Aorta (tissue), 5 donors: ENCODE measurements around the gene SEC22C. TPM values are rescaled to one million over a fixed set of nuclear protein-coding genes. Genes with fewer than 3 reads are reported as not detected.
A peak's percentile ranks its signal among the peaks of the same experiment; 100 is the strongest.
"Not testable (repeated sequence)": the region's sequence is repeated elsewhere in the genome, so short reads cannot be mapped to it uniquely, and the experiment has no call there.

Experiments
- ATAC-seq: fragments of 200-7000 bp; cut with Tn5 transposase; one replicate; pipeline ENCODE4 v1.9.1; 2022; ENCODE audit warnings: moderate library complexity; ENCODE audit not compliant: low FRiP score
- DNase-seq, 2 donors: peaks; one replicate each; pipeline ENCODE4 v3.0.0-alpha.2; 2020
- H3K27ac ChIP-seq, 2 donors: one replicate each; pipeline ENCODE4 v1.5.1; 2013; ENCODE audit warnings: low read length in 2 of 2, mild to moderate bottlenecking in 2 of 2, moderate library complexity in 2 of 2, control low read depth in 1 of 2, inconsistent platforms in 1 of 2, low read depth in 1 of 2
- H3K27me3 ChIP-seq, 2 donors: one replicate each; pipeline ENCODE4 v1.6.1; 2013; ENCODE audit warnings: control low read depth in 1 of 2, low read length in 1 of 2, mild to moderate bottlenecking in 1 of 2, moderate library complexity in 1 of 2; ENCODE audit not compliant: insufficient read depth in 2 of 2, control insufficient read depth in 1 of 2
- H3K36me3 ChIP-seq, 2 donors: one replicate each; pipeline ENCODE4 v1.6.1; 2013; ENCODE audit warnings: control low read depth in 1 of 2, low read length in 1 of 2, mild to moderate bottlenecking in 1 of 2; ENCODE audit not compliant: insufficient read depth in 2 of 2, control insufficient read depth in 1 of 2
- H3K4me1 ChIP-seq, 2 donors: one replicate each; pipeline ENCODE4 v1.6.1; 2013; ENCODE audit warnings: low read length in 2 of 2, control low read depth in 1 of 2, mild to moderate bottlenecking in 1 of 2, moderate library complexity in 1 of 2; ENCODE audit not compliant: insufficient read depth in 2 of 2, control insufficient read depth in 1 of 2
- H3K4me3 ChIP-seq, 2 donors: one replicate each; pipeline ENCODE4 v1.5.1; 2013; ENCODE audit warnings: low read length in 2 of 2, control low read depth in 1 of 2, mild to moderate bottlenecking in 1 of 2
- H3K9me3 ChIP-seq: one replicate; pipeline ENCODE4 v1.6.1; 2013; ENCODE audit warnings: mild to moderate bottlenecking, low read length; ENCODE audit not compliant: control insufficient read depth
- WGBS, 2 donors: extraction: QIAGEN DNeasy Blood & Tissue Kit; methylation state at CpG; one replicate each; pipeline ENCODE4 v1.1.7; 2013; 5-methylcytosine and 5-hydroxymethylcytosine counted together
- intact Hi-C, 2 donors: fragments of 100-400 bp; cut with DNase I; formaldehyde crosslinking; loops; one replicate each; pipeline versions ENCODE4 v1.14.2 to v1.15.0; 2022
- polyA plus RNA-seq, 2 donors: library from polyadenylated mRNA; stranded (reverse); fragments of 200-250 nt; gene quantifications; one replicate each; pipeline ENCODE4 v1.2.3, GENCODE V29; 2013
- total RNA-seq, 2 donors: library from RNA; stranded (reverse); fragmentation: NEBNext Ultra II Directional; extraction: Animal tissue kit (Norgen Biotek cat#: 25700); gene quantifications; one replicate each; pipeline ENCODE4 v1.2.1, GENCODE V29; 2021
- donor health status: healthy with polysubstance abuse.
- donor health status: Bipolar disorder and iron deficiency.
- donor health status: DM: no; HTN: no; CAD: no.
- donor health status: DM: no; HTN: no; CAD: no.
- donor health status: DM: yes; HTN: yes; CAD: no.

Gene SEC22C
- total and polyA plus RNA-seq, 4 donors: 43.6 to 58.6 (median 50.5) TPM

- H3K27ac ChIP-seq: no peak overlapping the region
- no peak overlapping the region for H3K4me3 ChIP-seq
- 93 to 94% methylated on average over 20 of the region's 20 CpGs for WGBS, 2 donors
- H3K27me3 ChIP-seq: no peaks in the 10 kb centered on the region
- DNase-seq: no peak
- intact Hi-C loops: loop anchor here in 1 of 2 donors (10.0 kb wide), 1 partner anchor 155 kb away; no protein-coding TSS in a partner anchor
- H3K4me1 ChIP-seq: no peaks in the 10 kb centered on the region
- peaks cover under 1 to 2% of the 10 kb centered on the region in 2 donors for H3K36me3 ChIP-seq
- H3K9me3 ChIP-seq: no peaks in the 10 kb centered on the region
- no peak for ATAC-seq
Measured at GRCh38 chr3:42589382-42590109, 7.8 kb upstream of the SEC22C start.

GRCh38 chr3:42588625-42589024 is 6.9 kb upstream of the SEC22C start:
- Histone ChIP-seq H3K27ac (no peak overlapping the region), H3K4me3 (no peak overlapping the region), H3K36me3 (no peaks in the 10 kb centered on the region), H3K27me3 (no peaks in the 10 kb centered on the region), H3K4me1 (no peaks in the 10 kb centered on the region), H3K9me3 (no peaks in the 10 kb centered on the region)
- 82 to 96% methylated on average over 5 of the region's 5 CpGs for WGBS, 2 donors
- ATAC-seq: no peak
- DNase-seq: no peak
- intact Hi-C loops: loop anchor here in 1 of 2 donors (10.0 kb wide), 1 partner anchor 156 kb away; no protein-coding TSS in a partner anchor

GRCh38 chr3:42582474-42583070 is 805 bp upstream of the SEC22C start:
- intact Hi-C loops: loop anchor here in 1 of 2 donors (10.0 kb wide), 1 partner anchor 162 kb away; no protein-coding TSS in a partner anchor
- Histone ChIP-seq H3K4me1 (peaks cover 0 to 2% of the 10 kb centered on the region in 2 donors), H3K9me3 (no peaks in the 10 kb centered on the region), H3K36me3 (no peaks in the 10 kb centered on the region), H3K27me3 (no peaks in the 10 kb centered on the region), H3K4me3 (peak overlapping the region; percentile 68 to 84), H3K27ac (peak overlapping the region in 1 of 2 donors; percentile 77)
- 0 to 1% methylated on average over 3 of the region's 3 CpGs for WGBS, 2 donors
- ATAC-seq (no peak), DNase-seq (no peak)

- intact Hi-C loops: loop anchor here in 1 of 2 donors (10.0 kb wide), 1 partner anchor 163 kb away; no protein-coding TSS in a partner anchor
Measured at GRCh38 chr3:42581400-42581708, 413 bp downstream of the SEC22C start.

GRCh38 chr3:42579346-42579745 is 2.4 kb downstream of the SEC22C start:
- H3K36me3 ChIP-seq, H3K4me1 ChIP-seq, H3K27ac ChIP-seq, ATAC-seq, intact Hi-C loops, H3K9me3 ChIP-seq, DNase-seq, H3K4me3 ChIP-seq, H3K27me3 ChIP-seq: not testable (repeated sequence)
- 97 to 98% methylated on average over 4 of the region's 4 CpGs for WGBS, 2 donors

More at GRCh38 chr3:42581400-42581708, 413 bp downstream of the SEC22C start:
- DNase-seq (no peak), ATAC-seq (no peak)
- H3K4me1 ChIP-seq: peaks cover 0 to 2% of the 10 kb centered on the region in 2 donors
- 0% methylated on average over 11 of the region's 11 CpGs for WGBS, 2 donors
- no peaks in the 10 kb centered on the region for H3K9me3 ChIP-seq
- H3K4me3 ChIP-seq: peak overlapping the region; percentile 43 to 68
- H3K27ac ChIP-seq: peak overlapping the region; percentile 19 to 77
- H3K36me3 ChIP-seq: no peaks in the 10 kb centered on the region
- no peaks in the 10 kb centered on the region for H3K27me3 ChIP-seq

GRCh38 chr3:42578054-42578453 is 3.7 kb downstream of the SEC22C start:
- H3K27me3 ChIP-seq: no peaks in the 10 kb centered on the region
- no peaks in the 10 kb centered on the region for H3K36me3 ChIP-seq
- 93 to 97% methylated on average over 4 of the region's 4 CpGs for WGBS, 2 donors
- H3K4me3 ChIP-seq: no peak overlapping the region
- no peak overlapping the region for H3K27ac ChIP-seq
- intact Hi-C loops: no loop called here
- peaks cover 0 to 2% of the 10 kb centered on the region in 2 donors for H3K4me1 ChIP-seq
- peaks cover 1% of the 10 kb centered on the region for H3K9me3 ChIP-seq
- DNase-seq: no peak
- no peak for ATAC-seq

- Histone ChIP-seq H3K27ac (no peak overlapping the region), H3K4me1 (no peaks in the 10 kb centered on the region), H3K36me3 (no peaks in the 10 kb centered on the region), H3K9me3 (peaks cover 1% of the 10 kb centered on the region), H3K27me3 (no peaks in the 10 kb centered on the region), H3K4me3 (no peak overlapping the region)
- intact Hi-C loops: no loop called here
- DNase-seq: no peak
- ATAC-seq: no peak
Measured at GRCh38 chr3:42575137-42575741, 6.5 kb downstream of the SEC22C start.

- intact Hi-C loops: no loop called here
Measured at GRCh38 chr3:42572278-42572677, 9.5 kb downstream of the SEC22C start.

More at GRCh38 chr3:42572278-42572677, 9.5 kb downstream of the SEC22C start:
- Histone ChIP-seq H3K9me3 (peaks cover 1% of the 10 kb centered on the region), H3K27me3 (no peaks in the 10 kb centered on the region), H3K4me1 (no peaks in the 10 kb centered on the region), H3K27ac (no peak overlapping the region), H3K36me3 (no peaks in the 10 kb centered on the region), H3K4me3 (no peak overlapping the region)
- WGBS, 2 donors: 63 to 68% methylated on average over 3 of the region's 3 CpGs
- ATAC-seq (peak; percentile 46), DNase-seq (no peak)
